A204.1 (cell line): ENCODE measurements around the gene NELFB.

Experiments used
- FAIRE-seq: peaks from 2 replicates; lab custom pipeline; 2012; peaks lifted over from hg19 to GRCh38; lab: Jason Lieb, UNC

NELFB gene

DNA sequence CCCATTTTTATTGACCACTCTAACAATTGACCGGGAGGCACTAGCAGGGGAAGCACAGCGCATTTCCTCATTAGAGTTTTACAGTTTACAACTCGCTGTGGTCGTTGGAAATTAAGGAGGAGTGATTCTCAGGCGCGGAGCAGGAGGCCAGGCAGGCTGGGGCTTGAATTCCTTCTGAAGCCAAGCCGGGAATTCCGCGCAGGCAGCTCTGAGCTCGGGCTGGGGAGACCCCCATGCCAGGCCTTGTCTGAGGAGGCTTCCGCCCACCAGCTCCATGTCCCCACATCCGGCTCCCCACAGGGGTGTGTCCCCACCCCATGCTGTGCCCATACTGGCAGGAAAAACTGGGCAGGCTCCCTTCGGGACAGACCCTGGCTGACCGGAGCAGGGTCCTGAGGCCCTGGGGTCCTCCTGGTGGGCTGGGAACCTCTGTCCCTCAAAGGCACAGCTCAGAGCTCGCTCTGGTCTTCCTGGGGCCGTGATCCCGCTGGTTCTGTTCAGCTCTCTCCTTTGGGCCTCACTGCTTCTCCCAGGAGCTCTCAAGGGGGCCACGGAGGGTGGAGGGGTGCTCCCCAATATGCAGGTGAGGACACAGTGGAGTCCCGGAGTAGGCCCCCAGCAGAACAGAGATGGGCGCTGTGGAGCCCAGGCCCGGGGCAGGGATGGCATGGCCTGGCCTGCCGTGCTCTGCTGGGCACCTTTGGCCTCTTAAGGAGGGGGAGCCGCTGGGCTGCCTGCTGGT lies 48.2 kb downstream of the NELFB start:
- FAIRE-seq = no peak

DNA sequence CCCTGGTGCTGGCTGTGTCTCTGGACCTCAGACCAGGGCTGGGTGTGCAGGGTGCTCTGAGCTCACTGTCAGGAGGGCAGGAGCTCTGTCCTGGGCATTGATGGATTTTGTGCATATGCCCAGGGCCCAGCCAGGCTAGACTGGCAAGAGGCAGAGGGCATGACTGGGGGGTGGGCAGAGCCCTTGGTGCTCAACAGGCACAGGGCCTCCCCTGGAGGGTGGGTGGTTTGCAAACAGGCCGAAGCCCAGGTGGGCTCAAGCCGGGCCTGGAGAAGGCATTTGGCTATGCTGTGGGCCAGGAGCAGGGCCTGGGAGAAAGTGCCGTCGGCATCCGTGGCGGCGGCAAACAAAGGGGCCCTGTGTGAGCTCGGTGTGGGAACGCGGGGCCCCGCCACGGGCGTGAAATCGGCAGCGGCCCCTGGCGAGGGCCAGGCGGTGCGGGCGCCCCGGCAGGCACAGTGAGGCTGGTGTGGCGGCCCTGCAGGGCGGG lies 48.8 kb downstream of the NELFB start:
- FAIRE-seq = no peak

DNA sequence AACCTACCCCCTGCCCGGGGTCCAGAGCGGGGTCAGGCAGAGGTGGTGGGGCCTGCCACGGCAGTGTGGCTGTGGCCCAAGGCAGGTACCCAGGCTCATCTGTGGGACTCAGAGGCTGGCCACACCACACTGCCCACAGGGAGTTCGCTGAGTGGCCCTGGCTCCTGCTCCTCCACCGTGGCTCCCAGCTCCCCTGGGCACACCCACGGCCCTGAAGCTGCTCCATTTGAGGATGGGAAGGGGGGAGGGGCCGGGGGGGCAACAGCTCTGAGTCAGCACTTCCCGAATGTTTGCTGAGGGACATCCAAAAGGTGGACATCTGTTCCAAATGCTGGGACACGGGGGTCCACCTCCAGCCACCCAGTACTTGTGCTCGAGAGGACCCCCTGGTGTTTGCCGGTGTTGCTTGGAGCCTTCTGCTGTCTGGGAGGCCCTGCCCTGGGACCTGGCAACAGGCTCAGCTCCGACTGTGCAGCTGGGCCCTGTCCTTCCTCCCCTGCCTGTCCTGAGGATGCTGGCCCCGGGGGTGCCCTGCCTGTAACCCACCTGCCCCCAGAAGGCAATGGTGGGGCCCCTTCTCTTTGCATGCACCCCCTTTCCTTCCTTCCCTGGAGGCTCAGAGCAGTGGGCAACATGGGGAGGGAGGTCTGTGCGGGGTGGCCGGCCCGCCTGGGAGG lies 49.4 kb downstream of the NELFB start:
- FAIRE-seq = no peak

GRCh38 chr9:137305060-137305797 lies 50.1 kb downstream of the NELFB start:
- FAIRE-seq = no peak

DNA sequence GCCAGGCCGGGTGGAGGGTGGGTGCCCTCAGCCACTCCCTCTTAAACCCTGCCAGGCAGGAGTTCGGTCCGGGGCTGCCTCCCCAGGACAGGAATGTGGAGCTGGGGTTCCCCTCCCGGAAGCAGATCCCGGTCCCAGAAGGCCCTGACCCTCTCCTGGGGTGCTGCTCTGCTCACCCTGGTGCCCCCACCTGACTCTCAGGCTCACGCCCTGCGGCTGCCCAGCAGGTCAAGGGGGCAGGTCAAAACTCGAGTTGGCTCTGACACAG lies 50.6 kb downstream of the NELFB start:
- FAIRE-seq = no peak

GRCh38 chr9:137306066-137306849 lies 51.1 kb downstream of the NELFB start:
- no peak for FAIRE-seq

- no peak for FAIRE-seq
These were observed 51.7 kb downstream of the NELFB start for GRCh38 chr9:137306850-137307254.

DNA sequence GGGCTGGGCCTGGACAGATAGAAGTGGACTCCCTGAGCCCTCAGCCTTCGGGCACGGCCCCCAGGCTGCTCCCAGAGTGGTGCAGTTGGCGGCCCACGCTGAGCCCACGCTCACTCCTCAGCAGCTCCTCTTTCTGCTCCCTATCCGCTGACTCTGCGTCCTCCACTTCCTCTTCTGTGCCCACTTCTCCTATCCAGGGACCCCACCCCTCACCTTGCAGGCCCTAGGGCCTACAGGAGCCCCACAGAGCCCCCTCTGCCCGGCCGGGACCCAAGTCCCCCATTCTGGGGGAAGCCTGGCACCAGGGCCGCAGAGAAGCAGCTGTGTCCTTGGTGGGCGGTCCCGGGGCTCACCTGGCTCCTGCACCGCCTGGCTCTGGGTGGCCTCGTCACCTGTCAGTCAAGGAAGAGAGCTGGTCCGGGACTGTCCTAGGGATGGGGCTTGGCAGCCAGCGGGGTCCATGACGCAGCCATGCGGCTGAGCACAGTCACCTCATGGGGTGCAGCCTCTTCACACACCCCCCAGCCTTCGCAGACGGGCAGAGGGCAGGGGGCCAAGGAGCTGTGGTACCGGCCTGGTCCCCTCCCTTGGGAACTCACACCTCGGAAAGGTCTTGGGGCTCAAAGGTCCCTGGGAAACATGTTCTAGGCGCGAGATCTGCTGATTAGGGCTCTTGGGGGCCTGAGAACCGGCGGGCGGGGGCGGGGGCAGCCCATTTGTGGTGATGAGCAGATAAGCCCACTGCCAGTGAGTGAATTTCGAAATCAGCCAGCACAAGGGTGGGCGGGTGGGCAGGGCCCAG lies 52.3 kb downstream of the NELFB start:
- FAIRE-seq = no peak

GRCh38 chr9:137308057-137308619 lies 53.0 kb downstream of the NELFB start:
- no peak for FAIRE-seq

- no peak for FAIRE-seq
These were observed 54.5 kb downstream of the NELFB start for GRCh38 chr9:137309368-137310188.

GRCh38 chr9:137310189-137311052 lies 55.3 kb downstream of the NELFB start:
- no peak for FAIRE-seq

GRCh38 chr9:137311171-137311985 lies 56.3 kb downstream of the NELFB start:
- no peak for FAIRE-seq

- no peak for FAIRE-seq
These were observed 57.1 kb downstream of the NELFB start for GRCh38 chr9:137311986-137312851.

DNA sequence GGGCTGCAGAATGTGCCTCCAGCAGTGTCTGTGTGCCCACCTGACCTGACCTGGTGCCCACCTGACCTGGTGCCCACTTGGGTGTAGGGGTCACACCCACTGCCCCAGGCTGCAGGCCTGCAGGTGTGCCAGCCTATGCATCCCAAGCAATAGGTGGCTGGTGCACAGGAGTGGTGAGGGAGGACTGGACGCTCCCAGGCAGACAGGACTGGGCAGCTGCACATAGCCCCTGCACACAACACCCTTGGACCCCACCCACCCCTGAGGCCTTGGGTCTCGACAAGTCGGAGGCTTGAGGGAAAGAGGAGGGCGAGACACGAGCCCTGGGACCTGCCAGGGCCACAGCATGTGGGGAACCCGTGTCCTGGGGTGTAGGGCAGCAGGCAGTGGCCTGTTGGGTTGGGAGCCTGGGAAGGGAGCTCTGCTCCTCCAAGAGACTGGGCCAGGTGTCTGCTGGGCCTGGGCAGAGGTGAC lies 57.8 kb downstream of the NELFB start:
- no peak for FAIRE-seq

GRCh38 chr9:137313326-137313936 lies 58.3 kb downstream of the NELFB start:
- FAIRE-seq = no peak

- FAIRE-seq = no peak
These were observed 58.9 kb downstream of the NELFB start for GRCh38 chr9:137313956-137314560.
